Measurements from ENCODE around the gene PLA2G12B. TPM values are rescaled to one million over a fixed set of nuclear protein-coding genes. Genes with fewer than 3 reads are reported as not detected.
A peak's percentile ranks its signal among the peaks of the same experiment; 100 is the strongest.

Gene PLA2G12B
- total RNA-seq, 6 donors from 2014 or later: 0.61 to 12.2 (median 3.2) TPM

DNA sequence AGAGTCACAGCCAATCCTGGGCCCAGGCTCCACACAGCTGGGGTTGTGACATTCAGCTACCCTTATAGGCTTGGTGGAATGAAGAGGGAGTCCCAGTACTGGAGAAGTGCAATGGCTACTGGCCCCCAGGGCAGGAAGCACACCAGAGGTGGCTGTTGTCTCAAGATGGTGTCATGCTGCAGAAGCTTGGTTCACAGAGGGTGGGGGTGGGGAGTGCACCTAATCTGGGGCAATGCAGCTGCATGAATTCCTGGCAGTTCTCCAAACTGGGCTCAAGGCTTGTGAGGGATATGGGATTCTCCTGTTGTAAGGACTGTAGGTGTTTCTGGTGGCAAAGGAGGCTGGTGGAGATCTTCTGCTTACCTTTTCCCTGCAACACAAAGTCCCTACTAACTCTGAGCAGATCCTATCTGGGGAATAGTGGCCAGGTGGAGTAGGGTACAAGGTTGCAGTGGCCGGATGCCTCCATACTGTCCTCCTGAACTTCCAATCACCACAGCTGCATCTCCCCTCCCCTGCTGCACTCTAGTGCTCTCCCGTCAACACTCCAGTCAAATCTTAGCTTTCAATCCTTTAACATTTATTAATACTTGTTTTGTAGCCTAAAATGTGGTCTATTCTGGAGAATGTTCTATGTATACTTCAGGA lies 27.4 kb upstream of the PLA2G12B start:
- WGBS, 2 donors: 93 to 96% methylated on average over 2 of the region's 2 CpGs
- H3K27ac ChIP-seq: no peak overlapping the region

GRCh38 chr10:72981028-72981881 lies 26.6 kb upstream of the PLA2G12B start:
- TF ChIP-seq POLR2AphosphoS5 (IDR thresholded peaks at IDR 0.05): no peak
- TF ChIP-seq POLR2A (IDR thresholded peaks at IDR 0.05): no peak
- TF ChIP-seq EP300 (IDR thresholded peaks at IDR 0.05): no peak
- TF ChIP-seq, protein P1, sequence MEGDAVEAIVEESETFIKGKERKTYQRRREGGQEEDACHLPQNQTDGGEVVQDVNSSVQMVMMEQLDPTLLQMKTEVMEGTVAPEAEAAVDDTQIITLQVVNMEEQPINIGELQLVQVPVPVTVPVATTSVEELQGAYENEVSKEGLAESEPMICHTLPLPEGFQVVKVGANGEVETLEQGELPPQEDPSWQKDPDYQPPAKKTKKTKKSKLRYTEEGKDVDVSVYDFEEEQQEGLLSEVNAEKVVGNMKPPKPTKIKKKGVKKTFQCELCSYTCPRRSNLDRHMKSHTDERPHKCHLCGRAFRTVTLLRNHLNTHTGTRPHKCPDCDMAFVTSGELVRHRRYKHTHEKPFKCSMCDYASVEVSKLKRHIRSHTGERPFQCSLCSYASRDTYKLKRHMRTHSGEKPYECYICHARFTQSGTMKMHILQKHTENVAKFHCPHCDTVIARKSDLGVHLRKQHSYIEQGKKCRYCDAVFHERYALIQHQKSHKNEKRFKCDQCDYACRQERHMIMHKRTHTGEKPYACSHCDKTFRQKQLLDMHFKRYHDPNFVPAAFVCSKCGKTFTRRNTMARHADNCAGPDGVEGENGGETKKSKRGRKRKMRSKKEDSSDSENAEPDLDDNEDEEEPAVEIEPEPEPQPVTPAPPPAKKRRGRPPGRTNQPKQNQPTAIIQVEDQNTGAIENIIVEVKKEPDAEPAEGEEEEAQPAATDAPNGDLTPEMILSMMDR (IDR thresholded peaks at IDR 0.05): no peak
- 96% methylated on average over 4 of the region's 4 CpGs; no CpG with 5 or more reads in 1 of the 2 donors for WGBS, 2 donors
- peak in 1 of 2 donors; percentile 46 for ATAC-seq (ENCODE audit: low FRiP score in 2 of 2)
- H3K27me3 ChIP-seq: no peaks in the 10 kb centered on the region
- no peak overlapping the region for H3K4me3 ChIP-seq
- no peaks in the 10 kb centered on the region for H3K4me1 ChIP-seq
- H3K36me3 ChIP-seq: no peaks in the 10 kb centered on the region
- H3K27ac ChIP-seq: no peak overlapping the region
- DNase-seq: no peak
- H3K9me3 ChIP-seq: peaks cover 0 to 33% (median 24%) of the 10 kb centered on the region in 4 donors

More for the DNA sequence above, 27.4 kb upstream of the PLA2G12B start:
- Histone ChIP-seq H3K4me1 (no peaks in the 10 kb centered on the region), H3K4me3 (no peak overlapping the region), H3K27me3 (no peaks in the 10 kb centered on the region), H3K36me3 (no peaks in the 10 kb centered on the region), H3K9me3 (peaks cover 0 to 25% (median 17%) of the 10 kb centered on the region in 4 donors)
- DNase-seq (no peak), ATAC-seq (ENCODE audit: low FRiP score in 2 of 2) (peak in 1 of 2 donors; percentile 51)
- no peak for TF ChIP-seq POLR2AphosphoS5 (IDR thresholded peaks at IDR 0.05)
- TF ChIP-seq, protein P1 (IDR thresholded peaks at IDR 0.05): no peak
- no peak for TF ChIP-seq POLR2A (IDR thresholded peaks at IDR 0.05)
- no peak for TF ChIP-seq EP300 (IDR thresholded peaks at IDR 0.05)

- Histone ChIP-seq H3K27ac (no peak overlapping the region), H3K9me3 (peaks cover 0 to 40% (median 29%) of the 10 kb centered on the region in 4 donors), H3K4me3 (no peak overlapping the region), H3K4me1 (no peaks in the 10 kb centered on the region), H3K27me3 (no peaks in the 10 kb centered on the region), H3K36me3 (no peaks in the 10 kb centered on the region)
- DNase-seq (no peak), ATAC-seq (ENCODE audit: low FRiP score in 2 of 2) (peak in 1 of 2 donors; percentile 11)
- TF ChIP-seq, protein P1 (IDR thresholded peaks at IDR 0.05): no peak
- TF ChIP-seq POLR2AphosphoS5 (IDR thresholded peaks at IDR 0.05) (no peak), POLR2A (IDR thresholded peaks at IDR 0.05) (no peak), EP300 (IDR thresholded peaks at IDR 0.05) (no peak)
- WGBS, 2 donors: 89 to 100% methylated on average over 2 of the region's 2 CpGs
These were observed 25.7 kb upstream of the PLA2G12B start for GRCh38 chr10:72980348-72980747.

DNA sequence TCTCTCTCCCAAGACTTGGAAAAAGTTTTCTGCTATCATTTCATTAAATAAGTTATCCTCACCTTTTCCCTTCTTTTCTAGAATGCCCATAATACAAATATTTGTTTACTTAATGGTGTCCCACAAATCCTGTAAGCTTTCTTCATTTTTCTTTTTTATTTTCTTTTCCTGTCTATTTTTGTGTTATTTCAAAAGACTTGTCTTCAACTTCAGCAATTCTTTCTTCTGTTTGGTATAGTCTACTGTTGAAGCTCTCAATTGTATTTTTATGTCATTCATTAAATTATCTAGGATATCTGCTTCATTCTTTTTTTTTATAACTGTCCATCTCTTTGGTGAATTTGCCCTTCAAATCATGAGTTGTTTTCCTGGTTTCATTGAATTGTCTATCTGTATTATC lies 25.1 kb upstream of the PLA2G12B start:
- TF ChIP-seq POLR2AphosphoS5 (IDR thresholded peaks at IDR 0.05) (no peak), POLR2A (IDR thresholded peaks at IDR 0.05) (no peak), EP300 (IDR thresholded peaks at IDR 0.05) (no peak)
- TF ChIP-seq, protein P1 (IDR thresholded peaks at IDR 0.05): no peak
- no peak for ATAC-seq (ENCODE audit: low FRiP score in 2 of 2)
- no peaks in the 10 kb centered on the region for H3K36me3 ChIP-seq

More for the DNA sequence above, 25.1 kb upstream of the PLA2G12B start:
- Histone ChIP-seq H3K27me3 (no peaks in the 10 kb centered on the region), H3K9me3 (peaks cover 0 to 44% (median 30%) of the 10 kb centered on the region in 4 donors), H3K4me1 (no peaks in the 10 kb centered on the region), H3K27ac (no peak overlapping the region), H3K4me3 (no peak overlapping the region)
- DNase-seq: no peak

Data from upper lobe of left lung (tissue), 6 donors.